HL-60 (cell line): ENCODE measurements around the gene SPINDOC.

ENCODE experiments used
- DNase-seq, 2 experiments: peaks; one replicate each; pipeline ENCODE4 v3.0.0-alpha.2; 2010 to 2020; ENCODE audit warnings: low read depth in 1 of 2, low spot score in 1 of 2
- H3K27ac ChIP-seq: fragments of 250-450 bp; sonication (Bioruptor Pico); replicated peaks from 2 replicates; pipeline ENCODE4 v1.5.1; 2020; ENCODE audit warnings: mild to moderate bottlenecking, moderate library complexity
- H3K27me3 ChIP-seq: fragments of 250-450 bp; sonication (Bioruptor Pico); 2 replicates; pipeline ENCODE4 v1.5.1; 2021; ENCODE audit warnings: mild to moderate bottlenecking, moderate library complexity; ENCODE audit not compliant: insufficient read depth, poor library complexity, severe bottlenecking
- H3K4me3 ChIP-seq: replicated peaks from 2 replicates; pipeline ENCODE4 v1.5.1; 2011; ENCODE audit warnings: mild to moderate bottlenecking, control low read depth, low read length; ENCODE audit not compliant: insufficient read depth
- GABPA ChIP-seq: IDR thresholded peaks from 2 replicates; pipeline ENCODE4 v1.6.1; 2012; ENCODE audit warnings: low read depth
- POLR2AphosphoS5 ChIP-seq: IDR thresholded peaks from 2 replicates; pipeline ENCODE4 v1.6.1; 2012; ENCODE audit warnings: low read depth
- SPI1 ChIP-seq: IDR thresholded peaks from 2 replicates; pipeline ENCODE4 v1.6.1; 2012; ENCODE audit warnings: low read depth, mild to moderate bottlenecking, borderline replicate concordance
- TF ChIP-seq, protein P1 (sequence below): IDR thresholded peaks from 2 replicates; pipeline ENCODE4 v1.6.1; 2012; ENCODE audit warnings: low read depth; ENCODE audit not compliant: insufficient replicate concordance
- TF ChIP-seq, protein P2 (sequence below): IDR thresholded peaks from one replicate; pipeline ENCODE4 v1.5.1; 2011; ENCODE audit warnings: low read length, control low read depth, inconsistent platforms; ENCODE audit not compliant: insufficient read depth

Gene SPINDOC

DNA sequence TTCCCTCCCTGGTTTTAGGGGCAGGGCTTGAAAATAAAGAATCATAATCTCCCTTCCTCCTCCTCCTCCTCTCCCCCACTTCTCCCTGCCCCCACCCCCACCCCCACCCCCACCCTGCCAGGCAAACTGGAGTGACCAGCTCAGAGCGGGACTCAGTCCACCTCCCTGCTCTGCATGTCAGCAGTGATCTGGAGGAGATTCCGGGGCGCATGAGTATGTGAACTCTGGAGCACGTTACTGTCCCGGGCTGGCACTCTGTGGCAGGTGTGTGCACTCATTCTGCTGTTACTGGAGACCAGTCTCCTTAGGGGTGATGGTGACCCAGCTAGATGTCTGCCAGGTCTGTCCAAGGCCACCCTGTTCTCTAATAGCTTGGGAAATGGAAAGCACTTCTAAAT, 59.5 kb downstream of the SPINDOC start:
- TF ChIP-seq GABPA (no peak), POLR2AphosphoS5 (no peak), SPI1 (no peak)
- TF ChIP-seq, protein P1, sequence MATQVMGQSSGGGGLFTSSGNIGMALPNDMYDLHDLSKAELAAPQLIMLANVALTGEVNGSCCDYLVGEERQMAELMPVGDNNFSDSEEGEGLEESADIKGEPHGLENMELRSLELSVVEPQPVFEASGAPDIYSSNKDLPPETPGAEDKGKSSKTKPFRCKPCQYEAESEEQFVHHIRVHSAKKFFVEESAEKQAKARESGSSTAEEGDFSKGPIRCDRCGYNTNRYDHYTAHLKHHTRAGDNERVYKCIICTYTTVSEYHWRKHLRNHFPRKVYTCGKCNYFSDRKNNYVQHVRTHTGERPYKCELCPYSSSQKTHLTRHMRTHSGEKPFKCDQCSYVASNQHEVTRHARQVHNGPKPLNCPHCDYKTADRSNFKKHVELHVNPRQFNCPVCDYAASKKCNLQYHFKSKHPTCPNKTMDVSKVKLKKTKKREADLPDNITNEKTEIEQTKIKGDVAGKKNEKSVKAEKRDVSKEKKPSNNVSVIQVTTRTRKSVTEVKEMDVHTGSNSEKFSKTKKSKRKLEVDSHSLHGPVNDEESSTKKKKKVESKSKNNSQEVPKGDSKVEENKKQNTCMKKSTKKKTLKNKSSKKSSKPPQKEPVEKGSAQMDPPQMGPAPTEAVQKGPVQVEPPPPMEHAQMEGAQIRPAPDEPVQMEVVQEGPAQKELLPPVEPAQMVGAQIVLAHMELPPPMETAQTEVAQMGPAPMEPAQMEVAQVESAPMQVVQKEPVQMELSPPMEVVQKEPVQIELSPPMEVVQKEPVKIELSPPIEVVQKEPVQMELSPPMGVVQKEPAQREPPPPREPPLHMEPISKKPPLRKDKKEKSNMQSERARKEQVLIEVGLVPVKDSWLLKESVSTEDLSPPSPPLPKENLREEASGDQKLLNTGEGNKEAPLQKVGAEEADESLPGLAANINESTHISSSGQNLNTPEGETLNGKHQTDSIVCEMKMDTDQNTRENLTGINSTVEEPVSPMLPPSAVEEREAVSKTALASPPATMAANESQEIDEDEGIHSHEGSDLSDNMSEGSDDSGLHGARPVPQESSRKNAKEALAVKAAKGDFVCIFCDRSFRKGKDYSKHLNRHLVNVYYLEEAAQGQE = no peak
- TF ChIP-seq, protein P2, sequence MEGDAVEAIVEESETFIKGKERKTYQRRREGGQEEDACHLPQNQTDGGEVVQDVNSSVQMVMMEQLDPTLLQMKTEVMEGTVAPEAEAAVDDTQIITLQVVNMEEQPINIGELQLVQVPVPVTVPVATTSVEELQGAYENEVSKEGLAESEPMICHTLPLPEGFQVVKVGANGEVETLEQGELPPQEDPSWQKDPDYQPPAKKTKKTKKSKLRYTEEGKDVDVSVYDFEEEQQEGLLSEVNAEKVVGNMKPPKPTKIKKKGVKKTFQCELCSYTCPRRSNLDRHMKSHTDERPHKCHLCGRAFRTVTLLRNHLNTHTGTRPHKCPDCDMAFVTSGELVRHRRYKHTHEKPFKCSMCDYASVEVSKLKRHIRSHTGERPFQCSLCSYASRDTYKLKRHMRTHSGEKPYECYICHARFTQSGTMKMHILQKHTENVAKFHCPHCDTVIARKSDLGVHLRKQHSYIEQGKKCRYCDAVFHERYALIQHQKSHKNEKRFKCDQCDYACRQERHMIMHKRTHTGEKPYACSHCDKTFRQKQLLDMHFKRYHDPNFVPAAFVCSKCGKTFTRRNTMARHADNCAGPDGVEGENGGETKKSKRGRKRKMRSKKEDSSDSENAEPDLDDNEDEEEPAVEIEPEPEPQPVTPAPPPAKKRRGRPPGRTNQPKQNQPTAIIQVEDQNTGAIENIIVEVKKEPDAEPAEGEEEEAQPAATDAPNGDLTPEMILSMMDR = no peak
- Histone ChIP-seq H3K27me3 (no peaks in the 10 kb centered on the region), H3K27ac (no peak overlapping the region), H3K4me3 (no peak overlapping the region)
- no peak for DNase-seq

DNA sequence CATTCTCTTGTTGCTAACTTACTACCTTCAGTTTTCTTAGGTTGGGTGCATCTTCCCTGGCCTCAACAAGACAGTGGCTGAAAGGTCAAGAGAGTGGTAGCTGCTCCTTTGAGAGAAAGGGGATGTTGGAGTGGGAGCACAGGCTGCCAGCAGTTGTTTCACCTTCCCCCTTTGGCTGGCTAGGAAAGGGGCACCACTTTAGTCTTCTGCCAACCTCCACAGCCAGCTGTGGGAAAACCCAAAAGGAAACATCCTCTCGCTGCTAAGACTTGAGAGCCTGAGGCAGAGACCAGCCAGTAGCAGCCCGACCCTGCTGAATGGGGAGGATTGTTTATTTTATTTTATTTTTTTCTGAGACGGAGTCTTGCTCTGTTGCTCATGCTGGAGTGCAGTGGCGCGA, 60.1 kb downstream of the SPINDOC start:
- Histone ChIP-seq H3K27me3 (no peaks in the 10 kb centered on the region), H3K27ac (no peak overlapping the region; the same call in 1 of the 2 replicates), H3K4me3 (no peak overlapping the region)
- TF ChIP-seq POLR2AphosphoS5 = no peak
- TF ChIP-seq, protein P1 = no peak
- TF ChIP-seq, protein P2 = no peak
- TF ChIP-seq SPI1 = no peak
- no peak for TF ChIP-seq GABPA
- peak in 1 of 2 experiments; percentile 35 for DNase-seq

DNA sequence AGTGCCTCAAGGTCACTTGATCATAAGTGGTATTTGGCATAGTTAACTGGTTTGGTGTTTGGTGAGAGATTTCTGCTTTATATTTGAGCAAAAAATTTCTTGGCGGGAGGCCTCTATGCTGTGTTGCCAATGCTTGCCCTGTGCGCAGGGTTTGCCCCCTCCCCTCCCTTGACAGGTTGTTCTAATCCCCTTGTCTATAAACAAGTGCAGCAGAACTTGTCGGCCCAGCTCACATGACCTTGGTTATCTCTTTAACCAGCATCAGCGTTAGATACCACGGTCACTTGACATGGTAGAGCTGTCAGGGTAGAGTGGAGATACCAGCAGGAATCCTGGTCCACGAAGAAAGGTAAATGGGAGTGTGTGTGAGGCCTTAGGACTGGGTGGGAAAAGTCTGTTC, 61.3 kb downstream of the SPINDOC start:
- DNase-seq = no peak
- TF ChIP-seq, protein P2 = no peak
- TF ChIP-seq, protein P1 = no peak
- TF ChIP-seq POLR2AphosphoS5 (no peak), GABPA (no peak), SPI1 (no peak)
- H3K27me3 ChIP-seq = no peaks in the 10 kb centered on the region
- H3K27ac ChIP-seq = no peak overlapping the region
- H3K4me3 ChIP-seq = no peak overlapping the region
